H7 (cell line): ENCODE measurements around the gene C1orf226. TPM values are rescaled to one million over a fixed set of nuclear protein-coding genes. Genes with fewer than 3 reads are reported as not detected.

Experiments
- DNase-seq: peaks from one replicate; pipeline ENCODE4 v3.0.0; 2012
- H3K27me3 ChIP-seq: 2 replicates; pipeline ENCODE4 v1.6.0; 2011; ENCODE audit warnings: mild to moderate bottlenecking, low read length; ENCODE audit not compliant: control insufficient read depth, insufficient read depth
- H3K36me3 ChIP-seq: replicated peaks from 2 replicates; pipeline ENCODE4 v1.5.1; 2011; ENCODE audit warnings: low read length; ENCODE audit not compliant: control insufficient read depth, insufficient read depth
- H3K4me3 ChIP-seq: 2 replicates; pipeline ENCODE4 v1.5.1; 2011; ENCODE audit warnings: low read depth, mild to moderate bottlenecking, control low read depth, low read length, moderate library complexity; ENCODE audit not compliant: insufficient read depth
- total RNA-seq: library from RNA; depleted of rRNA; stranded (reverse); fragments of >200 nt; shearing (Covaris generic); gene quantifications from 2 replicates; pipeline ENCODE4 v1.2.3, GENCODE V29; 2014

The C1orf226 gene
- total RNA-seq, 1 experiment from 2014 or later, result 13.4 TPM

GRCh38 chr1:162359523-162360236, 21.8 kb upstream of the C1orf226 start:
- DNase-seq, result peak; percentile 3
- H3K4me3 ChIP-seq, result no peak overlapping the region
- H3K27me3 ChIP-seq, result no peaks in the 10 kb centered on the region
- no peaks in the 10 kb centered on the region; the same call in none of the 2 replicates for H3K36me3 ChIP-seq

GRCh38 chr1:162360237-162360873, 21.2 kb upstream of the C1orf226 start:
- Histone ChIP-seq H3K36me3 (no peaks in the 10 kb centered on the region; the same call in 1 of the 2 replicates), H3K4me3 (no peak overlapping the region), H3K27me3 (no peaks in the 10 kb centered on the region)
- no peak for DNase-seq

- Histone ChIP-seq H3K36me3 (no peaks in the 10 kb centered on the region; the same call in 1 of the 2 replicates), H3K27me3 (no peaks in the 10 kb centered on the region), H3K4me3 (no peak overlapping the region)
- DNase-seq, result no peak
These were observed 20.7 kb upstream of the C1orf226 start for GRCh38 chr1:162360874-162361260.

GRCh38 chr1:162361349-162361748, 20.2 kb upstream of the C1orf226 start:
- H3K4me3 ChIP-seq, result no peak overlapping the region
- no peak for DNase-seq
- H3K36me3 ChIP-seq, result no peaks in the 10 kb centered on the region; the same call in 1 of the 2 replicates
- no peaks in the 10 kb centered on the region for H3K27me3 ChIP-seq

- DNase-seq, result no peak
- Histone ChIP-seq H3K27me3 (no peaks in the 10 kb centered on the region), H3K4me3 (no peak overlapping the region), H3K36me3 (no peaks in the 10 kb centered on the region; the same call in none of the 2 replicates)
These were observed 17.7 kb upstream of the C1orf226 start for GRCh38 chr1:162363823-162364222.

GRCh38 chr1:162364498-162364897, 17.0 kb upstream of the C1orf226 start:
- no peak for DNase-seq
- H3K36me3 ChIP-seq, result no peaks in the 10 kb centered on the region; the same call in none of the 2 replicates
- H3K27me3 ChIP-seq, result no peaks in the 10 kb centered on the region
- H3K4me3 ChIP-seq, result no peak overlapping the region

GRCh38 chr1:162365284-162366020, 16.1 kb upstream of the C1orf226 start:
- Histone ChIP-seq H3K36me3 (no peaks in the 10 kb centered on the region; the same call in none of the 2 replicates), H3K4me3 (no peak overlapping the region)

GRCh38 chr1:162366149-162366548, 15.4 kb upstream of the C1orf226 start:
- no peak for DNase-seq
- no peak overlapping the region for H3K4me3 ChIP-seq
- no peaks in the 10 kb centered on the region; the same call in none of the 2 replicates for H3K36me3 ChIP-seq
- H3K27me3 ChIP-seq, result no peaks in the 10 kb centered on the region

More at GRCh38 chr1:162365284-162366020, 16.1 kb upstream of the C1orf226 start:
- DNase-seq, result no peak
- no peaks in the 10 kb centered on the region for H3K27me3 ChIP-seq

GRCh38 chr1:162366671-162367070, 14.9 kb upstream of the C1orf226 start:
- Histone ChIP-seq H3K36me3 (no peaks in the 10 kb centered on the region; the same call in none of the 2 replicates), H3K27me3 (no peaks in the 10 kb centered on the region), H3K4me3 (no peak overlapping the region)
- no peak for DNase-seq

GRCh38 chr1:162367073-162367472, 14.5 kb upstream of the C1orf226 start:
- no peak for DNase-seq
- Histone ChIP-seq H3K36me3 (no peaks in the 10 kb centered on the region; the same call in 1 of the 2 replicates), H3K27me3 (no peaks in the 10 kb centered on the region), H3K4me3 (no peak overlapping the region)

GRCh38 chr1:162367772-162368171, 13.8 kb upstream of the C1orf226 start:
- Histone ChIP-seq H3K4me3 (no peak overlapping the region), H3K27me3 (no peaks in the 10 kb centered on the region), H3K36me3 (no peaks in the 10 kb centered on the region; the same call in 1 of the 2 replicates)
- DNase-seq, result no peak

- H3K36me3 ChIP-seq, result no peaks in the 10 kb centered on the region; the same call in 1 of the 2 replicates
These were observed 13.1 kb upstream of the C1orf226 start for GRCh38 chr1:162368451-162368850.

GRCh38 chr1:162369571-162369970, 12.0 kb upstream of the C1orf226 start:
- Histone ChIP-seq H3K36me3 (no peaks in the 10 kb centered on the region; the same call in 1 of the 2 replicates), H3K27me3 (no peaks in the 10 kb centered on the region), H3K4me3 (no peak overlapping the region)
- DNase-seq, result no peak

More at GRCh38 chr1:162368451-162368850, 13.1 kb upstream of the C1orf226 start:
- Histone ChIP-seq H3K27me3 (no peaks in the 10 kb centered on the region), H3K4me3 (no peak overlapping the region)
- no peak for DNase-seq

GRCh38 chr1:162370161-162370560, 11.4 kb upstream of the C1orf226 start:
- H3K4me3 ChIP-seq, result no peak overlapping the region
- no peaks in the 10 kb centered on the region for H3K27me3 ChIP-seq
- no peak for DNase-seq
- H3K36me3 ChIP-seq, result no peaks in the 10 kb centered on the region; the same call in 1 of the 2 replicates
